HG03457 (cell line): ENCODE measurements around the gene C1QTNF3.
"Not testable (repeated sequence)": the region's sequence is repeated elsewhere in the genome, so short reads cannot be mapped to it uniquely, and the experiment has no call there.

Source experiments
- ATAC-seq: cut with Tn5 transposase; IDR thresholded peaks from one replicate; pipeline ENCODE4 v1.9.1; 2021; ENCODE audit warnings: moderate number of reproducible peaks; ENCODE audit not compliant: unreplicated experiment

The C1QTNF3 gene, protein sequence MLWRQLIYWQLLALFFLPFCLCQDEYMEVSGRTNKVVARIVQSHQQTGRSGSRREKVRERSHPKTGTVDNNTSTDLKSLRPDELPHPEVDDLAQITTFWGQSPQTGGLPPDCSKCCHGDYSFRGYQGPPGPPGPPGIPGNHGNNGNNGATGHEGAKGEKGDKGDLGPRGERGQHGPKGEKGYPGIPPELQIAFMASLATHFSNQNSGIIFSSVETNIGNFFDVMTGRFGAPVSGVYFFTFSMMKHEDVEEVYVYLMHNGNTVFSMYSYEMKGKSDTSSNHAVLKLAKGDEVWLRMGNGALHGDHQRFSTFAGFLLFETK

DNA sequence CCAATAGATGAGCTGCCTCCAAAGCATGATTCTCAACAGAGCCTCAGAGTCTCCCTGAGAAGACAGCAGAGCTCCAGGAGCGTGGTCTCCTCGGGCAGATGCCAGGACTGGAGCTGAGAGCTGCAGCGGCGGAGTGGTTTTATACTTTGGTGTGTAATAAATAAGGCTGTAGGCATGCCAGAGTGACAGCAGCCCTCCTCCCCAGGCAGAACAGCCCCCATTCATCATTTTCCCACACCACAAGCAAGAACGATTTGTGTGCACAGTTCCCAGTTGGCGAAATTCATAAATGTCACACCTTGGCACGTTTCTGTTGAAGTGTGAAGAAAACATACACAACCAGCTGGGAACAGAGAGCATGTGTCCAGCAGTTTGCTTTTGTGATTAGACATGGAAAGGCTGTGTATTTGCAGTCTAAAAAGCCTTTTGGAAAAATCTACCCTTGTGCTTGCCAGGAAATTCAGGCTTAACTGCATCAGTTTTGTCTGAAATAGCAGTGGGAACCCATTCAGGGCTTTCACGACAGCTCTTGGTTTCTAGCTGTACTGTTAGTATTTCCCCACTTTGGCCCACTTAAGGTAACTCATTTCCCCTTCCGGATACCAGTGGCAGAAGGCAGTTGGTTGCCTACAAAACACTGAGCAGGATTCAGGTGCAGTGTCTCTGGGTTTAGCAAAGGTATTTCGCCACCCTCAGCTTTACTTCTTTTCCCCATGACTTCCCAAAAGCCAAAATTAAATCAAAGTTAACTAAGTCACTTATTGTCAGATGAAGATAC, at the start of gene C1QTNF3:
C1QTNF3 (minus strand) TSS at position 115 of the 778 bp plus-strand sequence; CDS start at position 27, 88 bp downstream.
- ATAC-seq = no peak

- not testable (repeated sequence) for ATAC-seq
These were observed 48.0 kb upstream of the C1QTNF3 start for GRCh38 chr5:34091039-34091438.

DNA sequence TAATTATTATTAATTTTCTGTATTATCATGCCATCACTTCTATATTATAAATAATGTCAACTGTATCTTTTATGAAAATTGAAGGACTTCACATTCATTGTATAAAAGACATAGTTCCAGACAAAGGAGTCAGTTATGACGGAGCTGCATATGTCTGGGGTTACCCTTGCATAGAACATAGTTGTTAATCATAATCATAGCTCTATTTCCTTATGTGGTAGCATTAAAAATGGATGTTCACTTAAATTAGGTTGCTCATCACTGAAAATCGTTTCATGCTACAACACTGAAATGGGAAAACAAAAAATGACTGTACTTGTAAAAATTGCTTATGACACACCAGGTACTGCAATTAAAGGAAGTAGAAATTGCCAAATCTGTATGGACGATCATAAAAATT, 46.8 kb upstream of the C1QTNF3 start:
- ATAC-seq = not testable (repeated sequence)

- not testable (repeated sequence) for ATAC-seq
These were observed 44.7 kb upstream of the C1QTNF3 start for GRCh38 chr5:34087728-34088127.

- ATAC-seq = not testable (repeated sequence)
These were observed 40.9 kb upstream of the C1QTNF3 start for GRCh38 chr5:34083898-34084297.

DNA sequence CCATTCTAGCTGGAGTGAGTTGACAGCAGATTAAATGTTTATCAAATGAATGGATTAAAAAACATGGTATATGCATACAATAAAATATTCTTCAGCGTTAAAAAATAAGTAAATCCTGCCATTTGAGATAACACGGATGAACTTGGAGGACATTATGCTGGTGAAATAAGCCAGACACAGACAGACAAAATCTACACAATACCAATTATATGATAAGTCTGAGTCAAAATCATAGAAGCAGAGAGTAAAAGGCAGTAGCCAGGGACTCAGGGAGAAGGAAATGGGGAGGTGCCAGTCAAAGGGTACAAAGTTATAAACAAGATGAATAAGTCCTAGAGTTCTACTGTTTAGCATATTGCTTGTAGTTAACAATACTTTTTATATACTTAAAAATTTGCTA, 36.5 kb upstream of the C1QTNF3 start:
- not testable (repeated sequence) for ATAC-seq

DNA sequence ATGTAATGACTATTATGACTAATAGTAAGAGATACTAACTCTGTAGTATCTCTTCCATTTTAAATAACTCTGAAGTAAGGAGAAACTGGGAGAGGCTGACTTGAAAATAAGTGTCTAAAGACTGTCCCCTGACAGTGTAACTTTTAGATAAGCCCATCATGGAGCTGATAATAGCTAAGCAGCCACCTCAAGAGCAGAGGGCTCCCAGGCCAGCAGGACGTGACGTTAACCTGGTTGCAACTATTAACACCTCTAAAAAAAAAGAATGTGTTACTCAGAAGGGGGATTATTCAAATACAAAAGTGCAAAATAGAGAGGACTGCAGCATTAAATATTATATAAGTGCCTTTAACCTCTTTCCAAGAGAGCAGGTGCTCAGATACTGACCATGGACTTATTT, 34.6 kb upstream of the C1QTNF3 start:
- not testable (repeated sequence) for ATAC-seq

- not testable (repeated sequence) for ATAC-seq
These were observed 33.8 kb upstream of the C1QTNF3 start for GRCh38 chr5:34076719-34077364.

- not testable (repeated sequence) for ATAC-seq
These were observed 31.5 kb upstream of the C1QTNF3 start for GRCh38 chr5:34074472-34074871.

DNA sequence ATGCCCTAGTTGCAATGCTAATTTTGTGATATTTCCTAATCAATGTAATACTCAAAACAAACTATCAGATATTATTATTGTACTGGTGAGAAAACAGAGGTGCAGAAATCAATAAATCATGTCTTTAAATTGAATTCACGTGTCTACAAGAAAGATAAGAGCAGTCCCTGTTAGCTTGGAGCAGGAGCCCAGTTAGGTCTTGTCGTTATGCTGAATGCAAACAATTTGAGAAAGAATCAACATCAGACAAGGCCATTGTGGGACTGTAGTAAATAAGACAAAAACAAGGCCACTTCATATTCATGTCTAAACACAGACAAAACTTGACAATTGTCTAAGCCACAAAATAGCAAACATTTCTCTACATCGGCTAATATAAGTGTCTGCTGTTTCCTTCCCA, 31.1 kb upstream of the C1QTNF3 start:
- not testable (repeated sequence) for ATAC-seq

DNA sequence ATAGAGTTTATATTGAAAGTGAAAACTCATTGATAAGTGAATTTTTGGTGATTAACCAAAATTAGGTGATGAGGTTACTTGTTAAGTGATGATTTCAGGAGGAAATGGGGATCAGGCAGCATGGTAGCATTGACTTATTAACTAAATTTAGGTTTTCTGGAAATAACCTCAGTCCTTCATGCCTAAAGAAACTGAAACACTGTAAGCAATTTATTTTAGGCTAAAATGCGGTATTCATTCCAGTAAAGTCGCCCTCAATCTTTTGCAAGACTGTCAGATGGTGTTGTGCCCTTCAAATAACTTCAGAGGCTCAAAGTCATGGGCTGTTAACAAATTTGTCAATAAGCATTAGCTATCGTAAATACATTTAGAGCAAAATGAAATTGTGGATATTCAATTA, 27.6 kb upstream of the C1QTNF3 start:
- ATAC-seq = not testable (repeated sequence)

DNA sequence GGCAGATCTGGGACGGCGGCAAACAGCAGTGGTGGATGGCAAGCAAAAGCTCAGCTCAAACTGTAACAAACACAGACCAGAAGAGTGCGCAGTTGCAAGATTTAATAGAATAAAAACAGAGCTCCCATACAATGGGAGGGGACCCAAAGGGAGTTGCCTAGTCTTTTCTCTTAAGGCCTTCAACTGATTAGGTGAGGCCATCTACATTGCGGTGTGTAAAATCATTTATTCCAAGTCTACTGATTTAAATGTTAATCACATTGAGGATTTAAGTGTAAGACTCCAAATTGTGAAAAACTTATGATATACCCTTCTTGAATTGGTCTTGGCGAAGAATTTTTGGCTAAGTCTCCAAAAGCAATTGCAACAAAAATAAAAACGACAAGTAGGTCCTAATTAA, 21.6 kb upstream of the C1QTNF3 start:
- ATAC-seq = no peak

GRCh38 chr5:34062419-34062818, 19.4 kb upstream of the C1QTNF3 start:
- no peak for ATAC-seq

GRCh38 chr5:34061993-34062392, 19.0 kb upstream of the C1QTNF3 start:
- ATAC-seq = no peak

DNA sequence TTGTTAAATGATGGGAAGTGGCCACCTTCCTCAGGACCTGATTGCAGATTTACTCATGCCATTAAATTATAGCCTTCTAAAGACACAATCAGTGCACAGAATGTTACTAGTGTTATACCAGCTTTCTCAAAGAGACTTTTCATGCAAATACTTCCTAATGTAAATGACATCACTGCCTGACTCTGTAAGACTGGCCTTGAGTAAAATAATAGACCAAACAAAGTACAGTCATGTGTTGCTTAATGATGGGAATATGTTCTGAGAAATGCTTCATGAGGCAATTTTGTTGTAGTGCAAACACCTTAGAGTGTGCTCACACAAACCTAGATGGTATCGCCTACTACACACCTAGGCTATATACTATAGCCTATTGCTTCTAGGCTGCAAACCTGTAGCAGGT, 17.0 kb upstream of the C1QTNF3 start:
- ATAC-seq = no peak

- ATAC-seq = no peak
These were observed 15.5 kb upstream of the C1QTNF3 start for GRCh38 chr5:34058532-34058931.

GRCh38 chr5:34057569-34057968, 14.6 kb upstream of the C1QTNF3 start:
- no peak for ATAC-seq

DNA sequence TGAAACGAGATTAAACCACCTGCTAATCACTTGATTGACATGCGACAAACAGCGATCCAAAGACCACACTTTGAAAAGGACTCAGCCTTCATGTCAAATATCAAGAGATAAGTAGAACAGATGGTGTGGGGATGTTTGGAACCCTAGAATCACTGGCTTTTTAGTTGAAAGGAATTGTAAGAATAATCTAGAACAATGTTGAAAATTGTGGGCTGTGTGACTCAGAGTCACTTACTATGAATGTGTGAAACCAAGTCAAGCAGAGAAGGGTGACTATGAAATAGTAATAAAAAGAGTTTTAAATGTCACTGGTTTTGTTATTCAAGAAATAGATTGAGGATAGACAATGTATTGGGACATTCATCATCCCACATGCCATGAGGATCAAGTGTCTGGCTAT, 14.1 kb upstream of the C1QTNF3 start:
- no peak for ATAC-seq

DNA sequence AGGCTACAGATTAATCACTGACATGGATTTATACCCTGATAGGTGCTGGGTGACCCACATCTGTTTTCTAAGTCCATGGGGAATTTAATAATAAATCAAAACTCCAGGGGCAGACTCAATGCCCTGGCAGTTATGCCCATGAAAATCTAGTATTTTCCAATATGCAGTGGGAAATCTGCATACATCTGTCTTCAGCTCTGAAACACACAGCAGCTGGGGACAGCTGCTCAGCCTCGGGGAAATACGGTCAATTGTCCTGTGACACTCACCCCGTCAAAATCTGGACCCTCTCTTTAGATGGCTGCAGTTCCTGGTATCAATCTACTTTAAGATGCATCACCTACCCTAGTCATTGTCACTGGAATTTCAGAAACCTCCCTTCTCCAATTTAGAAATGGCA, 12.7 kb upstream of the C1QTNF3 start:
- ATAC-seq = no peak

DNA sequence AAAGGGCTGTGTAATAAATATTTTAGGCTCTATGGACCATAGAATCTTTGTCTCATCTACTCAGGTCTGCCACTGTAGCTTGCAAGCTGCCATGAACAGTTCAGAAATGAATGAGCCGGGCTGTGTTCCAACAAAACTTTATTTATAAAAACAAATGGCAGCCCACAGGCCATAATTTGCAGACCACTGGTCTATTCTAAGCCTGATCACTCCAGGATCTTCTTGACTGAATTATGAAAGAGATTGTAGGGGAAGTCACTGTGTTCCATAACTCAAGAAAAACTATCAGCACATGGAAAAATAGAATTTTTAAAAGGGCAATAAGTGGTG, 11.4 kb upstream of the C1QTNF3 start:
- no peak for ATAC-seq

DNA sequence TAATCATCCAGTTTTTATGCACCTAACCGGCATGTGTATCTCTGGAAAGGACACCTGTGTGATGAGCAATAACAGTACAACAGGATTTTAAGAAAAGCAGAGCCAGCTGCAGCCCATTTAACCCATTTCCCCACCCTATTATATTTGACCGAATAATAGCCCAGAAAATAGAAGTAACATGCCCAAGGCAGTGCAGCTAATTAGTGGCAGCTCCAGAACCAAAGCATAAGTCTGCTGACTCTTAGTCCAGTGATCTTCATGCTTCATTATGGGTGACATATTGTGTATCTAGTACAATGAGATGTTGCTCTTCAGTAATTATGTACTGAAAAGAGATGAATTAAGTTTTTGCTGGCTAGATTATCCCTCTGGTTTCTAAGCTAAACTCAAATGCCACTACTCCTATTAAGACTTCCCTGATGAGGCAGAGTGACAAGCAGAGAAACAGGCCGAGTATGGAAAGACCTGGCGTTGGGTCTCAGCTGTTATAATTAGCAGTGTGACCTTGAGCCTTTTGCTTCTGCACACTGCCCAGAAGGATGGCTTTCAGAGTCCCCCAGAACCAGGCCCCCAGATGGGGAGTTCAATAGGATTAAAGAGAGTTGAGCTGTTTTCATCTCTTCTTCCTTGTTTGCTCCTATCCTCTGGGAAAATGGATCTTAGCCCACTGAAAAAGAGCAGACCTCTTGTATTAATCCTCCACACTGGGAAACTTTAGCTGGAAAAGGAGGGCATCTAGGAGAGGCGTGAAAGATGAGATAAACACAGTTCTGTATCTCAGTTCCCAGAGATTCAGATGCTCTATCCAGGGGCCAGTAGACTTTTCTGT, 10.8 kb upstream of the C1QTNF3 start:
- ATAC-seq = no peak
